ENCODE results near the gene STON2. TPM values are rescaled to one million over a fixed set of nuclear protein-coding genes. Genes with fewer than 3 reads are reported as not detected.
A peak's percentile ranks its signal among the peaks of the same experiment; 100 is the strongest.

The STON2 gene
- polyA plus RNA-seq, 6 donors from 2014 or later, result 0.21 to 0.84 (median 0.29) TPM; not detected in 2

- H3K27me3 Mint-ChIP-seq, result peaks cover 0 to 5% (median 0%) of the 10 kb centered on the region in 3 donors
- H3K4me1 Mint-ChIP-seq, result no peaks in the 10 kb centered on the region
- no peak for DNase-seq
- no peaks in the 10 kb centered on the region for H3K36me3 Mint-ChIP-seq
- ATAC-seq (ENCODE audit: low read depth in 2 of 2), result no peak
- H3K27ac Mint-ChIP-seq, result no peak overlapping the region
- no peak overlapping the region for H3K4me3 Mint-ChIP-seq
- H3K9me3 Mint-ChIP-seq, result peaks cover 0 to 8% (median 0%) of the 10 kb centered on the region in 7 donors
Measured at GRCh38 chr14:81295958-81296923, 103.9 kb downstream of the STON2 start.

- ATAC-seq (ENCODE audit: low read depth in 2 of 2), result no peak
- peaks cover 0 to 8% (median 0%) of the 10 kb centered on the region in 7 donors for H3K9me3 Mint-ChIP-seq
- H3K4me1 Mint-ChIP-seq, result no peaks in the 10 kb centered on the region
- H3K4me3 Mint-ChIP-seq, result no peak overlapping the region
- H3K27ac Mint-ChIP-seq, result peak overlapping the region in 1 of 6 donors; percentile 49
- DNase-seq, result no peak
- H3K36me3 Mint-ChIP-seq, result no peaks in the 10 kb centered on the region
- peaks cover 4 to 28% (median 11%) of the 10 kb centered on the region in 3 donors for H3K27me3 Mint-ChIP-seq
Measured at GRCh38 chr14:81289516-81289915, 110.6 kb downstream of the STON2 start.

- peaks cover 6 to 28% (median 9%) of the 10 kb centered on the region in 3 donors for H3K27me3 Mint-ChIP-seq
- H3K36me3 Mint-ChIP-seq, result no peaks in the 10 kb centered on the region
- no peak overlapping the region for H3K27ac Mint-ChIP-seq
- no peaks in the 10 kb centered on the region for H3K9me3 Mint-ChIP-seq
- no peak overlapping the region for H3K4me3 Mint-ChIP-seq
- no peaks in the 10 kb centered on the region for H3K4me1 Mint-ChIP-seq
- DNase-seq (no peak), ATAC-seq (ENCODE audit: low read depth in 2 of 2) (no peak)
Measured at GRCh38 chr14:81286574-81287370, 113.4 kb downstream of the STON2 start.

- Mint-ChIP-seq H3K9me3 (no peaks in the 10 kb centered on the region), H3K4me3 (no peak overlapping the region), H3K27ac (no peak overlapping the region), H3K4me1 (no peaks in the 10 kb centered on the region), H3K27me3 (peaks cover 6 to 28% (median 9%) of the 10 kb centered on the region in 3 donors), H3K36me3 (no peaks in the 10 kb centered on the region)
- DNase-seq (no peak), ATAC-seq (ENCODE audit: low read depth in 2 of 2) (no peak)
Measured at GRCh38 chr14:81285245-81285644, 114.9 kb downstream of the STON2 start.

GRCh38 chr14:81281332-81281731 is 118.8 kb downstream of the STON2 start:
- Mint-ChIP-seq H3K4me1 (peaks cover 5 to 6% (median 6%) of the 10 kb centered on the region in 3 donors), H3K9me3 (no peaks in the 10 kb centered on the region), H3K4me3 (no peak overlapping the region), H3K27ac (no peak overlapping the region), H3K36me3 (no peaks in the 10 kb centered on the region), H3K27me3 (peaks cover 15 to 29% (median 20%) of the 10 kb centered on the region in 3 donors)
- no peak for ATAC-seq (ENCODE audit: low read depth in 2 of 2)
- no peak for DNase-seq

GRCh38 chr14:81280136-81280791 is 119.9 kb downstream of the STON2 start:
- no peak for ATAC-seq (ENCODE audit: low read depth in 2 of 2)
- Mint-ChIP-seq H3K36me3 (no peaks in the 10 kb centered on the region), H3K27me3 (peaks cover 15 to 34% (median 28%) of the 10 kb centered on the region in 3 donors), H3K4me3 (no peak overlapping the region), H3K4me1 (peaks cover 13 to 17% (median 15%) of the 10 kb centered on the region in 3 donors), H3K27ac (no peak overlapping the region), H3K9me3 (no peaks in the 10 kb centered on the region)
- DNase-seq, result no peak

GRCh38 chr14:81277096-81277495 is 123.0 kb downstream of the STON2 start:
- Mint-ChIP-seq H3K4me3 (peak overlapping the region in 1 of 8 donors; percentile 2), H3K27me3 (peaks cover 26 to 38% (median 31%) of the 10 kb centered on the region in 3 donors), H3K9me3 (no peaks in the 10 kb centered on the region), H3K4me1 (peaks cover 13 to 17% (median 16%) of the 10 kb centered on the region in 3 donors), H3K27ac (no peak overlapping the region), H3K36me3 (no peaks in the 10 kb centered on the region)
- ATAC-seq (ENCODE audit: low read depth in 2 of 2) (no peak), DNase-seq (no peak)

- Mint-ChIP-seq H3K36me3 (no peaks in the 10 kb centered on the region), H3K4me3 (peak overlapping the region in 1 of 8 donors; percentile 2), H3K27me3 (peaks cover 26 to 38% (median 31%) of the 10 kb centered on the region in 3 donors), H3K9me3 (no peaks in the 10 kb centered on the region), H3K4me1 (peaks cover 13 to 17% (median 16%) of the 10 kb centered on the region in 3 donors), H3K27ac (no peak overlapping the region)
- DNase-seq (no peak), ATAC-seq (ENCODE audit: low read depth in 2 of 2) (peak; percentile 61 to 69)
Measured at GRCh38 chr14:81276073-81277069, 123.8 kb downstream of the STON2 start.

- H3K4me3 Mint-ChIP-seq, result peak overlapping the region in 1 of 8 donors; percentile 40
- H3K27ac Mint-ChIP-seq, result no peak overlapping the region
- no peaks in the 10 kb centered on the region for H3K36me3 Mint-ChIP-seq
- H3K4me1 Mint-ChIP-seq, result peaks cover 13 to 17% (median 16%) of the 10 kb centered on the region in 3 donors
- H3K27me3 Mint-ChIP-seq, result peaks cover 26 to 38% (median 35%) of the 10 kb centered on the region in 3 donors
- no peaks in the 10 kb centered on the region for H3K9me3 Mint-ChIP-seq
- ATAC-seq (ENCODE audit: low read depth in 2 of 2) (no peak), DNase-seq (no peak)
Measured at GRCh38 chr14:81275305-81276072, 124.6 kb downstream of the STON2 start.

GRCh38 chr14:81273961-81274575 is 126.1 kb downstream of the STON2 start:
- no peak overlapping the region for H3K27ac Mint-ChIP-seq
- peaks cover 32 to 41% (median 38%) of the 10 kb centered on the region in 3 donors for H3K27me3 Mint-ChIP-seq
- DNase-seq, result no peak
- peaks cover 13 to 21% (median 16%) of the 10 kb centered on the region in 3 donors for H3K4me1 Mint-ChIP-seq
- no peaks in the 10 kb centered on the region for H3K36me3 Mint-ChIP-seq
- H3K4me3 Mint-ChIP-seq, result no peak overlapping the region
- no peaks in the 10 kb centered on the region for H3K9me3 Mint-ChIP-seq
- no peak for ATAC-seq (ENCODE audit: low read depth in 2 of 2)

GRCh38 chr14:81273521-81273920 is 126.6 kb downstream of the STON2 start:
- DNase-seq, result no peak
- H3K4me3 Mint-ChIP-seq, result no peak overlapping the region
- peaks cover 13 to 21% (median 16%) of the 10 kb centered on the region in 3 donors for H3K4me1 Mint-ChIP-seq
- H3K27ac Mint-ChIP-seq, result no peak overlapping the region
- H3K27me3 Mint-ChIP-seq, result peaks cover 32 to 40% (median 37%) of the 10 kb centered on the region in 3 donors
- H3K9me3 Mint-ChIP-seq, result no peaks in the 10 kb centered on the region
- no peaks in the 10 kb centered on the region for H3K36me3 Mint-ChIP-seq
- no peak for ATAC-seq (ENCODE audit: low read depth in 2 of 2)
